Measurements from ENCODE around the gene SLC12A1. TPM values are rescaled to one million over a fixed set of nuclear protein-coding genes. Genes with fewer than 3 reads are reported as not detected.
A peak's percentile ranks its signal among the peaks of the same experiment; 100 is the strongest.

Gene SLC12A1
- total RNA-seq, 2 experiments from 2014 or later = not detected

- Histone ChIP-seq H3K9me3 (ENCODE audit: low read length) (peaks cover 18% of the 10 kb centered on the region; the same call in 1 of the 2 replicates), H3K36me3 (ENCODE audit: insufficient read depth, low read length) (peaks cover 23% of the 10 kb centered on the region), H3K27ac (ENCODE audit: low read depth, low read length, poor library complexity, severe bottlenecking) (peak overlapping the region; percentile 78), H3K4me2 (ENCODE audit: low read length) (peak overlapping the region; percentile 93), H3K4me3 (ENCODE audit: low read depth, low read length, poor library complexity, severe bottlenecking) (peak overlapping the region; percentile 84), H2AFZ (ENCODE audit: low read length) (peak overlapping the region; percentile 94), H3K9me2 (ENCODE audit: insufficient read depth, low read length) (no peaks in the 10 kb centered on the region), H3K79me2 (ENCODE audit: insufficient read depth, low read depth, low read length) (peaks cover 59% of the 10 kb centered on the region), H4K20me1 (ENCODE audit: insufficient read depth, low read length) (peaks cover 6% of the 10 kb centered on the region; the same call in 1 of the 2 replicates), H3K4me1 (ENCODE audit: insufficient read depth, low read length, poor library complexity, severe bottlenecking) (peaks cover 43% of the 10 kb centered on the region)
- no TSS peak for BruUV-seq (replicated peaks)
- ChIA-PET POLR2A (interaction anchor here (1.1 to 1.2 kb wide), 2 partner anchors 153 to 155 kb away, joined by 3 to 4 read pairs; no protein-coding TSS in a partner anchor), CTCF (ENCODE audit: unreplicated experiment) (no interaction called here)
- DNase-seq (ENCODE audit: low spot score) = peak; percentile 63
- intact Hi-C loops (cut with micrococcal nuclease; ENCODE audit: unreplicated experiment) = no loop called here
- no peak for TF ChIP-seq CTCF (conservative IDR thresholded peaks at IDR 0.05; ENCODE audit: low read length)
These were observed 28.7 kb upstream of the SLC12A1 start for GRCh38 chr15:48177383-48177765.

GRCh38 chr15:48177766-48178647 is 28.1 kb upstream of the SLC12A1 start, which contains the start of gene MYEF2:
TSS of gene MYEF2 (minus strand) at chr15:48178295. CDS start at chr15:48178237, 58 bp downstream.
- Histone ChIP-seq H3K36me3 (ENCODE audit: insufficient read depth, low read length) (peaks cover 23% of the 10 kb centered on the region), H2AFZ (ENCODE audit: low read length) (peak within 1 kb of the TSS; percentile 94), H3K9me2 (ENCODE audit: insufficient read depth, low read length) (no peaks in the 10 kb centered on the region), H3K27ac (ENCODE audit: low read depth, low read length, poor library complexity, severe bottlenecking) (peak within 1 kb of the TSS; percentile 78), H3K9me3 (ENCODE audit: low read length) (peaks cover 18% of the 10 kb centered on the region; the same call in 1 of the 2 replicates), H3K4me2 (ENCODE audit: low read length) (peak within 1 kb of the TSS; percentile 93), H3K4me3 (ENCODE audit: low read depth, low read length, poor library complexity, severe bottlenecking) (peak within 1 kb of the TSS; percentile 84), H3K79me2 (ENCODE audit: insufficient read depth, low read depth, low read length) (peaks cover 53% of the 10 kb centered on the region), H4K20me1 (ENCODE audit: insufficient read depth, low read length) (peaks cover 6% of the 10 kb centered on the region; the same call in 1 of the 2 replicates), H3K4me1 (ENCODE audit: insufficient read depth, low read length, poor library complexity, severe bottlenecking) (peaks cover 39% of the 10 kb centered on the region)
- no peak for TF ChIP-seq CTCF (conservative IDR thresholded peaks at IDR 0.05; ENCODE audit: low read length)
- no peak for TF ChIP-seq EZH2phosphoT487 (IDR thresholded peaks at IDR 0.05; ENCODE audit: borderline replicate concordance, low read depth, low read length)
- ChIA-PET CTCF (ENCODE audit: unreplicated experiment) (no interaction called here), POLR2A (interaction anchor here (0.7 to 1.2 kb wide), 3 partner anchors 9 to 154 kb away, joined by 3 to 4 read pairs (median 3); no protein-coding TSS in a partner anchor)
- no TSS peak for BruUV-seq (replicated peaks)
- DNase-seq (ENCODE audit: low spot score) = peak; percentile 90
- intact Hi-C loops (cut with micrococcal nuclease; ENCODE audit: unreplicated experiment) = loop anchor here (2.0 kb wide), 1 partner anchor 153 kb away; the partner anchor contains the start of gene DUT

Data from OCI-LY7 (cell line).